ENCODE data around the gene RAB27A.

DNA sequence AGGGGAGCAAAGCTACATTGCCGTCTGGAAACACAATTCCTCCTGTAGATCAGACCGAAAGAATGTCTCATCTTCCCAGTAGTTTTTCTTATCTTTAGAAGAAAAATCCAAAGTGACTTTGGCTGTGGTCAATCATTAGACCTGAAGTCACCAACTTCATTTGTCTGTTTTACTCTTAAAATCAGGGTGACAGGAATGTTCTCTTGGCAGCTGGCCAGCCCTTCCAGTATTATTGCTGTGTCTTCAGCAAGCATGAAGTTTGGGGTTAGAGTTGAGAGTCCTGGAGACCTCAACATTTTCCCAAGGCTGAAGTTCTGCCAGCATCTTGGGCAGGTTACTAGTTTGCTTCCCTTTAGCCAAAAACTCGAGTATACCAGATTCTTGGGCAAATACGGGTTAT lies 125.3 kb downstream of the RAB27A start:
- TF ChIP-seq, protein P1, sequence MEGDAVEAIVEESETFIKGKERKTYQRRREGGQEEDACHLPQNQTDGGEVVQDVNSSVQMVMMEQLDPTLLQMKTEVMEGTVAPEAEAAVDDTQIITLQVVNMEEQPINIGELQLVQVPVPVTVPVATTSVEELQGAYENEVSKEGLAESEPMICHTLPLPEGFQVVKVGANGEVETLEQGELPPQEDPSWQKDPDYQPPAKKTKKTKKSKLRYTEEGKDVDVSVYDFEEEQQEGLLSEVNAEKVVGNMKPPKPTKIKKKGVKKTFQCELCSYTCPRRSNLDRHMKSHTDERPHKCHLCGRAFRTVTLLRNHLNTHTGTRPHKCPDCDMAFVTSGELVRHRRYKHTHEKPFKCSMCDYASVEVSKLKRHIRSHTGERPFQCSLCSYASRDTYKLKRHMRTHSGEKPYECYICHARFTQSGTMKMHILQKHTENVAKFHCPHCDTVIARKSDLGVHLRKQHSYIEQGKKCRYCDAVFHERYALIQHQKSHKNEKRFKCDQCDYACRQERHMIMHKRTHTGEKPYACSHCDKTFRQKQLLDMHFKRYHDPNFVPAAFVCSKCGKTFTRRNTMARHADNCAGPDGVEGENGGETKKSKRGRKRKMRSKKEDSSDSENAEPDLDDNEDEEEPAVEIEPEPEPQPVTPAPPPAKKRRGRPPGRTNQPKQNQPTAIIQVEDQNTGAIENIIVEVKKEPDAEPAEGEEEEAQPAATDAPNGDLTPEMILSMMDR (optimal IDR thresholded peaks at IDR 0.05 in 1 of 3, IDR thresholded peaks at IDR 0.05 in 1 of 3, conservative IDR thresholded peaks at IDR 0.05 in 1 of 3; ENCODE audit: extremely low read depth in 1 of 3, insufficient read depth in 2 of 3, low read length in 3 of 3) = no peak
- TF ChIP-seq EZH2 (IDR thresholded peaks at IDR 0.05; ENCODE audit: low read length) = no peak
